Activated T-cell treated with anti-CD3 and anti-CD28 coated beads, Interleukin-2, amount 50 U/mL, for 72 hours (primary cell): ENCODE results near the gene MNX1. TPM values are rescaled to one million over a fixed set of nuclear protein-coding genes. Genes with fewer than 3 reads are reported as not detected.

Experiments used
- ATAC-seq, 2 donors: fragments of 150-1000 bp; cut with Tn5 transposase; replicated peaks in 1 of 2; 2 replicates each; pipeline ENCODE4 v1.10.0; 2021; ENCODE audit warnings: moderate library complexity in 2 of 2, mild to moderate bottlenecking in 1 of 2
- DNase-seq, 2 donors: peaks; one replicate each; pipeline ENCODE4 v3.0.0; 2021 to 2022; ENCODE audit warnings: mixed read lengths in 1 of 2
- H3K27ac Mint-ChIP-seq: one replicate; pipeline ENCODE4 v1.8.0; 2022; ENCODE audit warnings: mild to moderate bottlenecking, moderate library complexity, mixed read lengths
- H3K27me3 Mint-ChIP-seq: one replicate; pipeline ENCODE4 v1.8.0; 2022; ENCODE audit warnings: low read depth, mixed read lengths
- H3K36me3 Mint-ChIP-seq, 2 donors: one replicate each; pipeline ENCODE4 v1.8.0; 2022; ENCODE audit warnings: mixed read lengths in 2 of 2, mild to moderate bottlenecking in 1 of 2; ENCODE audit not compliant: insufficient read depth in 2 of 2
- H3K4me1 Mint-ChIP-seq: one replicate; pipeline ENCODE4 v1.8.0; 2022; ENCODE audit warnings: low read depth, mixed read lengths
- H3K4me3 Mint-ChIP-seq, 2 donors: one replicate each; pipeline ENCODE4 v1.8.0; 2022; ENCODE audit warnings: mild to moderate bottlenecking in 2 of 2, mixed read lengths in 2 of 2, moderate library complexity in 2 of 2
- H3K9me3 Mint-ChIP-seq, 2 donors: one replicate each; pipeline ENCODE4 v1.8.0; 2022; ENCODE audit warnings: mixed read lengths in 2 of 2
- total RNA-seq, 2 donors: library from RNA; stranded (reverse); gene quantifications; one replicate each; pipeline ENCODE4 v1.2.3, GENCODE V29; 2022

Gene MNX1
- total RNA-seq: under 1 TPM; 0.17 to 0.39 TPM

GRCh38 chr7:157010588-157011332 lies at the start of gene MNX1:
Gene MNX1 (minus strand): TSS chr7:157010663. CDS start chr7:157010350, 313 bp downstream.
- Mint-ChIP-seq H3K9me3 (no peaks in the 10 kb centered on the region), H3K36me3 (peaks cover 0 to 2% of the 10 kb centered on the region in 2 donors), H3K27me3 (peaks cover 77% of the 10 kb centered on the region), H3K4me3 (peak within 1 kb of the TSS; percentile 83 to 84), H3K27ac (no peak within 1 kb of the TSS), H3K4me1 (peaks cover 19% of the 10 kb centered on the region)
- peak; percentile 87 to 90 for ATAC-seq
- DNase-seq: peak; percentile 78 to 80

- H3K27me3 Mint-ChIP-seq: peaks cover 15% of the 10 kb centered on the region
These were observed 49.1 kb upstream of the MNX1 start for GRCh38 chr7:157059534-157059933.

GRCh38 chr7:157058701-157059100 lies 48.2 kb upstream of the MNX1 start:
- no peak for ATAC-seq
- Mint-ChIP-seq H3K36me3 (peaks cover 4 to 5% of the 10 kb centered on the region in 2 donors), H3K27me3 (peaks cover 13% of the 10 kb centered on the region), H3K4me3 (no peak overlapping the region), H3K27ac (no peak overlapping the region), H3K9me3 (peaks cover 2% of the 10 kb centered on the region in 2 donors), H3K4me1 (no peaks in the 10 kb centered on the region)
- DNase-seq: no peak

More at GRCh38 chr7:157059534-157059933, 49.1 kb upstream of the MNX1 start:
- Mint-ChIP-seq H3K4me1 (no peaks in the 10 kb centered on the region), H3K36me3 (peaks cover 4% of the 10 kb centered on the region in 2 donors), H3K4me3 (no peak overlapping the region), H3K27ac (no peak overlapping the region), H3K9me3 (peaks cover 2 to 3% of the 10 kb centered on the region in 2 donors)
- DNase-seq (no peak), ATAC-seq (no peak)

GRCh38 chr7:157058068-157058467 lies 47.6 kb upstream of the MNX1 start:
- H3K27me3 Mint-ChIP-seq: peaks cover 13% of the 10 kb centered on the region
- DNase-seq (no peak), ATAC-seq (no peak)
- H3K9me3 Mint-ChIP-seq: peaks cover under 1 to 3% of the 10 kb centered on the region in 2 donors
- H3K4me1 Mint-ChIP-seq: no peaks in the 10 kb centered on the region
- H3K36me3 Mint-ChIP-seq: peaks cover 4 to 5% of the 10 kb centered on the region in 2 donors
- H3K27ac Mint-ChIP-seq: no peak overlapping the region
- no peak overlapping the region for H3K4me3 Mint-ChIP-seq

- no peak for ATAC-seq
- H3K4me1 Mint-ChIP-seq: no peaks in the 10 kb centered on the region
- no peak for DNase-seq
- H3K27ac Mint-ChIP-seq: no peak overlapping the region
- peaks cover 13% of the 10 kb centered on the region for H3K27me3 Mint-ChIP-seq
- peaks cover 0 to 2% of the 10 kb centered on the region in 2 donors for H3K36me3 Mint-ChIP-seq
- peaks cover 0 to 3% of the 10 kb centered on the region in 2 donors for H3K9me3 Mint-ChIP-seq
- no peak overlapping the region for H3K4me3 Mint-ChIP-seq
These were observed 46.8 kb upstream of the MNX1 start for GRCh38 chr7:157056957-157057902.

- H3K4me1 Mint-ChIP-seq: no peaks in the 10 kb centered on the region
- no peak overlapping the region for H3K4me3 Mint-ChIP-seq
- DNase-seq: no peak
- H3K9me3 Mint-ChIP-seq: peaks cover 0 to 3% of the 10 kb centered on the region in 2 donors
- H3K27ac Mint-ChIP-seq: no peak overlapping the region
- H3K36me3 Mint-ChIP-seq: peaks cover 0 to 1% of the 10 kb centered on the region in 2 donors
- H3K27me3 Mint-ChIP-seq: peaks cover 13% of the 10 kb centered on the region
- ATAC-seq: no peak
These were observed 45.8 kb upstream of the MNX1 start for GRCh38 chr7:157056246-157056645.

- H3K27ac Mint-ChIP-seq: no peak overlapping the region
- ATAC-seq (no peak), DNase-seq (no peak)
- peaks cover 0 to 3% of the 10 kb centered on the region in 2 donors for H3K9me3 Mint-ChIP-seq
- H3K4me3 Mint-ChIP-seq: no peak overlapping the region
- peaks cover 0 to 1% of the 10 kb centered on the region in 2 donors for H3K36me3 Mint-ChIP-seq
- peaks cover 8% of the 10 kb centered on the region for H3K27me3 Mint-ChIP-seq
- no peaks in the 10 kb centered on the region for H3K4me1 Mint-ChIP-seq
These were observed 44.5 kb upstream of the MNX1 start for GRCh38 chr7:157054927-157055326.

- H3K27ac Mint-ChIP-seq: no peak overlapping the region
- no peak overlapping the region for H3K4me3 Mint-ChIP-seq
These were observed 42.7 kb upstream of the MNX1 start for GRCh38 chr7:157053118-157053517.

GRCh38 chr7:157047148-157047547 lies 36.7 kb upstream of the MNX1 start:
- H3K9me3 Mint-ChIP-seq: no peaks in the 10 kb centered on the region
- H3K4me1 Mint-ChIP-seq: no peaks in the 10 kb centered on the region
- H3K36me3 Mint-ChIP-seq: no peaks in the 10 kb centered on the region
- DNase-seq (no peak), ATAC-seq (no peak)
- H3K4me3 Mint-ChIP-seq: no peak overlapping the region
- H3K27ac Mint-ChIP-seq: no peak overlapping the region
- H3K27me3 Mint-ChIP-seq: no peaks in the 10 kb centered on the region

More at GRCh38 chr7:157053118-157053517, 42.7 kb upstream of the MNX1 start:
- ATAC-seq (no peak), DNase-seq (no peak)
- H3K36me3 Mint-ChIP-seq: peaks cover 0 to 1% of the 10 kb centered on the region in 2 donors
- H3K27me3 Mint-ChIP-seq: no peaks in the 10 kb centered on the region
- H3K4me1 Mint-ChIP-seq: no peaks in the 10 kb centered on the region
- peaks cover 0 to 3% of the 10 kb centered on the region in 2 donors for H3K9me3 Mint-ChIP-seq

- DNase-seq (no peak), ATAC-seq (no peak)
- Mint-ChIP-seq H3K4me1 (no peaks in the 10 kb centered on the region), H3K9me3 (no peaks in the 10 kb centered on the region), H3K36me3 (no peaks in the 10 kb centered on the region), H3K27ac (no peak overlapping the region), H3K4me3 (no peak overlapping the region), H3K27me3 (no peaks in the 10 kb centered on the region)
These were observed 36.2 kb upstream of the MNX1 start for GRCh38 chr7:157046681-157047080.

GRCh38 chr7:157044943-157045660 lies 34.6 kb upstream of the MNX1 start:
- Mint-ChIP-seq H3K4me1 (no peaks in the 10 kb centered on the region), H3K27me3 (no peaks in the 10 kb centered on the region), H3K27ac (no peak overlapping the region), H3K36me3 (no peaks in the 10 kb centered on the region), H3K4me3 (no peak overlapping the region), H3K9me3 (no peaks in the 10 kb centered on the region)
- DNase-seq: no peak
- no peak for ATAC-seq

- no peak for ATAC-seq
- H3K4me1 Mint-ChIP-seq: no peaks in the 10 kb centered on the region
- H3K4me3 Mint-ChIP-seq: no peak overlapping the region
- no peaks in the 10 kb centered on the region for H3K27me3 Mint-ChIP-seq
- no peaks in the 10 kb centered on the region for H3K36me3 Mint-ChIP-seq
- no peak for DNase-seq
- H3K9me3 Mint-ChIP-seq: no peaks in the 10 kb centered on the region
- H3K27ac Mint-ChIP-seq: no peak overlapping the region
These were observed 33.8 kb upstream of the MNX1 start for GRCh38 chr7:157044147-157044687.
